Right atrium auricular region (tissue), 2 donors: ENCODE measurements around the gene PTPDC1. TPM values are rescaled to one million over a fixed set of nuclear protein-coding genes. Genes with fewer than 3 reads are reported as not detected.

Experiments
- DNase-seq: peaks from one replicate; pipeline ENCODE4 v3.0.0-alpha.2; 2019; ENCODE audit warnings: low spot score
- H3K27ac ChIP-seq, 2 donors: fragments of 200-600 bp; sonication (generic); 1 replicate in 1 of 2; 2 replicates in 1 of 2; pipeline ENCODE4 v1.5.1; 2016 to 2019
- H3K27me3 ChIP-seq, 2 donors: fragments of 200-600 bp; sonication (generic); one replicate each; pipeline versions ENCODE4 v1.5.1 to v1.6.0; 2017 to 2019
- H3K36me3 ChIP-seq: fragments of 200-600 bp; sonication (generic); one replicate; pipeline ENCODE4 v1.5.1; 2016
- H3K4me1 ChIP-seq, 2 donors: fragments of 200-600 bp; sonication (generic); one replicate each; pipeline versions ENCODE4 v1.5.1 to v1.6.0; 2017 to 2019
- H3K4me3 ChIP-seq, 2 donors: fragments of 200-600 bp; sonication (generic); 1 replicate in 1 of 2; 2 replicates in 1 of 2; pipeline ENCODE4 v1.5.1; 2017 to 2019; ENCODE audit warnings: mild to moderate bottlenecking in 1 of 2, moderate library complexity in 1 of 2
- H3K9me3 ChIP-seq, 2 donors: fragments of 200-600 bp; sonication (generic); one replicate each; pipeline ENCODE4 v1.5.1; 2019
- total RNA-seq, 2 donors: library from RNA; depleted of rRNA; stranded (reverse); fragments of >200 nt; gene quantifications; one replicate each; pipeline ENCODE4 v1.1.0, GENCODE V29; 2016
- TF ChIP-seq, protein P1 (sequence below), 2 donors: fragments of 200-600 bp; sonication (generic); IDR thresholded peaks; one replicate each; pipeline ENCODE4 v1.5.1; 2019; ENCODE audit warnings: antibody characterized with exemption in 2 of 2

The PTPDC1 gene
- total RNA-seq, 2 donors from 2014 or later, result 9.6 to 10.2 TPM

GRCh38 chr9:94153905-94154304 lies 69.6 kb downstream of the PTPDC1 start:
- DNase-seq, result no peak
- Histone ChIP-seq H3K4me3 (no peak overlapping the region), H3K36me3 (no peaks in the 10 kb centered on the region), H3K9me3 (no peaks in the 10 kb centered on the region), H3K27me3 (no peaks in the 10 kb centered on the region), H3K27ac (no peak overlapping the region), H3K4me1 (peaks cover 0 to 16% of the 10 kb centered on the region in 2 donors)
- TF ChIP-seq, protein P1, sequence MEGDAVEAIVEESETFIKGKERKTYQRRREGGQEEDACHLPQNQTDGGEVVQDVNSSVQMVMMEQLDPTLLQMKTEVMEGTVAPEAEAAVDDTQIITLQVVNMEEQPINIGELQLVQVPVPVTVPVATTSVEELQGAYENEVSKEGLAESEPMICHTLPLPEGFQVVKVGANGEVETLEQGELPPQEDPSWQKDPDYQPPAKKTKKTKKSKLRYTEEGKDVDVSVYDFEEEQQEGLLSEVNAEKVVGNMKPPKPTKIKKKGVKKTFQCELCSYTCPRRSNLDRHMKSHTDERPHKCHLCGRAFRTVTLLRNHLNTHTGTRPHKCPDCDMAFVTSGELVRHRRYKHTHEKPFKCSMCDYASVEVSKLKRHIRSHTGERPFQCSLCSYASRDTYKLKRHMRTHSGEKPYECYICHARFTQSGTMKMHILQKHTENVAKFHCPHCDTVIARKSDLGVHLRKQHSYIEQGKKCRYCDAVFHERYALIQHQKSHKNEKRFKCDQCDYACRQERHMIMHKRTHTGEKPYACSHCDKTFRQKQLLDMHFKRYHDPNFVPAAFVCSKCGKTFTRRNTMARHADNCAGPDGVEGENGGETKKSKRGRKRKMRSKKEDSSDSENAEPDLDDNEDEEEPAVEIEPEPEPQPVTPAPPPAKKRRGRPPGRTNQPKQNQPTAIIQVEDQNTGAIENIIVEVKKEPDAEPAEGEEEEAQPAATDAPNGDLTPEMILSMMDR (IDR thresholded peaks at IDR 0.05), result no peak

DNA sequence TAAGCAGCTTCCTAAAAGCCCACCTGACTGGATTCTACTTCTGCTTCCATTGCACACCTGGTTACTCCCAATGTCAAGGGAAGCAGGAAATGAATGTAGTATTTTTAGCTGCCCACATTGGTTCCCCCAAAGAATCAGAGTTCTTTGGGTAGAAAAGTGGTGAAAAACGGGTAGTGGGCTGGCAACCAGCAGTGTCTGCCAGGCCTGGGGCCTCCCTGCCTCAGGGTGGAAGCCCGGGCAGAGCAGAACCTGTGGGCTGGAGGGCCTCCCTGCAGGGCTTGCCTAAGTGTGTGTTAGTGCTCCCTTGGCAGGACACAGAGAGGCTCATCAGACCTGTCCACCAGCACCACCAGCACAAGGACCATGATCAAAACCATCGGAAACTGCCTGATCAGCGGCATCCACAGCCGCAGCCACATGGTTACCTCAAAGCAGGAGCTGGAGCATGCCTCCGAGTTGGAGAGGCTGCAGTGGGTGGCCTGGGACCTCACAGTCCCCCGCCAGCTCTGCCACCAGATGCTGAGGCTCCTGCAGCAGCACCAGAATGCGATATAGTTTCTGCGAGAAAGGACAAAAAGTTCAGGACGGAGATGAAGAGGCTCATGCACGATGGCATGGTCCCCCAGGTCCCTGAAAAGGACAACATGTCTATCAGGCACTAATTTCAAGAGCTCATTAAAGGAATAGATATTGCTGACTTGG lies 72.2 kb downstream of the PTPDC1 start:
- no peak for DNase-seq
- Histone ChIP-seq H3K4me1 (peaks cover 0 to 26% of the 10 kb centered on the region in 2 donors), H3K4me3 (no peak overlapping the region), H3K27me3 (no peaks in the 10 kb centered on the region), H3K36me3 (no peaks in the 10 kb centered on the region), H3K9me3 (no peaks in the 10 kb centered on the region), H3K27ac (peak overlapping the region; percentile 56 to 58)
- TF ChIP-seq, protein P1 (IDR thresholded peaks at IDR 0.05), result no peak

DNA sequence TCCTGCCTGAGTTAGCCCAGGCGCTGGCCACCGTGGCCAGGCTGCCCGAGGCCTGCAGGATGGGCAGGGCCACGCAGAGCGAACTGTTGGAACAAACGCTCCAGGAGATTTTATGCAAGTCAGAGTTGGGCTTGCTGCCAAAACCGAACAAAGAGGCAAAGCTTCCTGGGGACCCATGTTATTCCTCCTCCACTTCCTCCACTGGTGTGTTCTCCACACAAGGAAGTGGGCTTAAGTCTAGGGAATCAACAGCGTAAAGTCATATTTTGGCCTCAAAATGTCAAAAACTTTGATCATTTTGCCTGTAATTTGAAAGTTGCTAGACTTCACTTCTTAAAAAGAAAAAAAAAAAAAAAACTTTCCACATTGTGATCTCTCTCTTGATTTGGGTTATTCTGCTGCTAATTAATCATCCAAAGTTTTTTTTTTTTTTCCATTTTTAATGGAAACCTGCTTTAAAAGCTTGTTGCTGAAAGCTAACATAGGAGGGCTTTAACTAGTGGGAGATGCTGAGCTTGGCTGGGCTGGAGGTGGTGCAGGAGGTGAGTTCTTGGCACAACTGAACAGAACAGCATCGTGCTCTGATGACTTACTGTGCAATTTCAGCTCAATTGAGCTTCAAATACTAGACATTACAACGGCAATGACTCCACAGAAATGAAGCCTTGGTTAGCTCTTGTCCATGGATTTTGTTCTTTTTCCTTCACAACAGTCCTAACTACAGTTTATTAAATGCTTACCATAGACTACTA lies 73.0 kb downstream of the PTPDC1 start:
- peak; percentile 92 for DNase-seq
- Histone ChIP-seq H3K4me3 (no peak overlapping the region), H3K4me1 (peaks cover 0 to 26% of the 10 kb centered on the region in 2 donors), H3K27ac (peak overlapping the region; percentile 56 to 58), H3K36me3 (no peaks in the 10 kb centered on the region), H3K9me3 (no peaks in the 10 kb centered on the region), H3K27me3 (no peaks in the 10 kb centered on the region)
- TF ChIP-seq, protein P1 (IDR thresholded peaks at IDR 0.05), result no peak

Other genes starting within 250 kb of the PTPDC1 start
- gene BARX1, start 129.1 kb upstream of the PTPDC1 start, total RNA-seq, result not detected
- 1 to 10 TPM; 1.8 to 6.5 TPM for gene ZNF169, start 174.8 kb downstream of the PTPDC1 start, total RNA-seq
- not detected for gene NUTM2F, start 244.2 kb downstream of the PTPDC1 start, total RNA-seq